GM18498 (cell line): ENCODE measurements around the gene KCNA1.
"Not testable (repeated sequence)": the region's sequence is repeated elsewhere in the genome, so short reads cannot be mapped to it uniquely, and the experiment has no call there.

Experiments used
- ATAC-seq: cut with Tn5 transposase; IDR thresholded peaks from one replicate; pipeline ENCODE4 v1.9.1; 2021; ENCODE audit warnings: mild to moderate bottlenecking, moderate library complexity; ENCODE audit not compliant: unreplicated experiment

Gene KCNA1

GRCh38 chr12:4909734-4910501, at the start of gene KCNA1:
Gene KCNA1, plus strand, starts transcription at chr12:4909905. Its CDS starts 1,474 bp downstream, at chr12:4911379.
- no peak for ATAC-seq

DNA sequence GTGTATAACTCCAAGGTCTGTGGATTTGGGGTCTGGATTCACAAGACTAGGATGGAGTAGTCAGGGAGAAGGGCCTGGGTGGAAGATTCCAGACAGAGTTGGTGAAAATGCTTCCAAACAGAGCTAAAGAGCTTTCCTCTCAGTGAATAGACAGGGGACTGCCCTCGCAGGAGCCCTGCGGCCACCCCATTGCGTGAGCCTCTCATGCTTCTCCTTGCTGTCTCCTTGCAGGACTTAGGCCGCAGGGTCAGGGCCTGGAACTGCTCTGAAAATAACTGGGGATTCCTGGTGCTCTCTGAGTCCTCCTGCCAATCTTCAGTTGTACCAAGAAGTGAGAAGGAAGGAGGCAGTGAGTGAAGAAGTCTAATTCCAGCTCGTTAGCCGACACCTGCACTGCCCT, 49.0 kb upstream of the KCNA1 start:
- no peak for ATAC-seq

- no peak for ATAC-seq
These were observed 46.9 kb upstream of the KCNA1 start for GRCh38 chr12:4862809-4863208.

DNA sequence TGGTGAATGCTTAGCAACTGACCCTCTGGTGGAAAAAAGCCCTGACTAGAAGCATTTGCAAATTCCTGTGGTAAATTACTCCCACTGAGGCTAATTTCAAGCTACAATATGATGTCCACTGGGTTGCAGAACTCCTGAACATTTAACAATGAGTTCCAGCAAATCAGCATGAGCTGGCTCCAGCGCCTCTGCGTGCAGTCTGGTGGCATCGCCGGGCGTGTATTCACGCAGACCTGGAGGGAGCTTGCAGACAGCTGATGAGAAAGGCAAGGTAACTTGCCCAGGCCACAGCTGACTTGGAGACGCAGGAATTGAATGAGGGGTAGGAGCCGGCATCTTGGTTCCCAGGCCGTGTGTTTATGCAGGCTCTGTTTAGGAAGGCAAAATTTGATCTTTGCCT, 45.1 kb upstream of the KCNA1 start:
- no peak for ATAC-seq

DNA sequence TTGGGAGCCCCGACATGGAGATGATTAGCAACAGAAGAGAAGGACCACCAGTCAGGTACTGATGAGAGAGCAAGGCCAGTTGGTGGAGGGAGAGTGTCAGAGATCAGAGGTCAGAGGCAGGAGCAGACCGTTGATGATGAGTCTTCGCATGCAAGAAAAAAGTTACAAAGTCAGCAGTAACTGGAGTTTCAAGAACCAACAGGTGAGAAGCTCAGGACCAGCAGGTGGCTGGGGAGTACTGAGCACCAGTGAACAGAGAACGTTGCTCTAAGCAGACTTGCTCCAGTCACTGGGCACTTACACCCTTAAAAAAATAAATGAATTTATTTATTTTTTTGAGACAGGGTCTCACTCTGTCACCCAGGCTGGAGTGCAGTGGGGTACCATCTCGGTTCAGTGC, 44.5 kb upstream of the KCNA1 start:
- ATAC-seq, result no peak

DNA sequence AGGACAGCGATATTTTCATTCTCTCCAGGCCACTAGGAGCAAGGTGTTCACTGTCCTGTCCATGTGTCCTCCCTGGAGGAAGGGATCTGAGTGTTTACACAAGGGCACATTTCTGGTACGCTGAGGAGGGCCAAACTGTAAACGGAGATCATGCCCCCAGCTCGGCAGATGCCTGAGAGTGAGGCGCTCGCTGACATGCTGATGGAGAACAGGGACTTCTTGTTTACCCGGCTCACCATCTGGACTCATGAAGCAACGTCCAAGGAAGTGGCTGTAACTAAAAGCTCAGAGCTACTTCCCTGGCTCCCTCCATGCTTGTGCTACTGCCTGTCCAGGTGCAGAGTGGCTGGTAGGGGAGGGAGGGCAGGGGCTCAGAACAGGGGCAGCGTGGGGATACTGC, 43.4 kb upstream of the KCNA1 start:
- no peak for ATAC-seq

DNA sequence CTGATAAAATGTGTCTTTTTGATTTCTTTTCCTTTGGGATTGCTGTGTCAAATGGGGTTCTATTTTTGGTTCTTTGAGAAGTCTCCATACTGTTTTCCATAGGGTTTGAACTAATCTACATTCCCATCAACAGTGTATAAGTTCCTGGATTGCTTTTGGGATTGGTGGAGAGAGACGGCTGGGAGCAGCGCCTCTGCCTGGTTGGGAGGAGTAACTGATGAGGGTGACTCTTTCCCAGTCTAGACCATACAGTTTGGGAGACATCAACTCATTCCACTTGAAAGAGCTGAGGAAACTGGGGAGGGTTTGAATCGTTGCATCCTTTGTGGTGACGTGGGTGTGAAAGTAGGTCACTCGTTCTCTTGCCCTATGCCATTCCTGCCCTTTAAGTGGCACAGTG, 42.3 kb upstream of the KCNA1 start:
- no peak for ATAC-seq

DNA sequence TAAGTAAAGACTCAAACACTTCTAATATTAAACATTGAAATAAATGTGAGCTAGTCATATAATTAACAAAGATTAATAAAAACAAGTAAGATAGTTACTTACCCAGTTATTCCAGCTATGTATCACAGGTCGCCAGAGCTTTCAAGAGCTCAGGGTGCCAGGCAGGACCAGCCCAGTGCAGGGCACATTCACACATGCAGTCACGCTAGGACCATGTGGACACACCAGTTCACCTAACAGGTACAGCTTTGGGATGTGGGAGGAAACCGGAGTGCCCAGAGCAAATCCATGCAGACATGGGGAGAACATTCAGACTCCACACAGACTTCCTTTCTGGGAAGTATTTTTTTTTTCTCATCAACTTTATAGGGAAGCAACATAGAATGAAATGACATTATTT, 39.3 kb upstream of the KCNA1 start:
- no peak for ATAC-seq

- no peak for ATAC-seq
These were observed 38.2 kb upstream of the KCNA1 start for GRCh38 chr12:4871514-4871913.

DNA sequence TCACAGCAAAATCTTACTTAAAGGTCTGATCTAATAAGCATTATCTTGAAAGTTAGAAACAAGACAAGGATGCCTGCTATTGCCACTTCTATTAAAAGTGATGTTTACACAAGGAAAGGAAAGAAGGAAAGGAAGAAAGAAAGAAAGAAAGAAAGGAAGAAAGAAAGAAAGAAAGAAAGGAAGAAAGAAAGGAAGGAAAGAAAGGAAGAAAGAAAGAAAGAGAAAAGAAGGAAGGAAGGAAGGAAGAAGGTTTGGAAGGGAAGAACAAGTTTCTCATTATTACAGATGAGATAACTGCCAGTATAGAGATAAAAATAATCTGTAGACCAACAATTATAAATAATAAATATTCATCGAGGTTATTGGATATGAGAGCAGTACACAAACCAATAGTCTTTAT, 35.8 kb upstream of the KCNA1 start:
- ATAC-seq, result no peak

DNA sequence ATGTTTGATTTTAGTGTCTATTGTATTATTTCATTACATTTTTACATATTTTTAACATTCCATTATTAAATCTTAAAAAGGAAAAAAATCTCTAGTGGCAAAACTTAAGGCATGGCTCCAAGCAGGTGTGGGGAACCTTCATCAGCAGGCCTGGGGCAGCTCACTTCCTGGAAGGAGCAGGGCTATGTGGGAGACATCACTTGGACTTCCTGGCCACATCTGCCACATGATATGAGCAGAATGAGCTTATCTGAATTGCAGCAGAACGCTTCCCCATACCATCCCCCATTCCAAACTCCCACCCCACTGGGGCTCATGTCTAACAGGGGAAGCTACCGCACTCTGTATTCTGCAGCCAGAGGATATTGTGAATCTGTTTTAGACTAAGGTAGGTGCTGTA, 35.0 kb upstream of the KCNA1 start:
- ATAC-seq, result no peak

DNA sequence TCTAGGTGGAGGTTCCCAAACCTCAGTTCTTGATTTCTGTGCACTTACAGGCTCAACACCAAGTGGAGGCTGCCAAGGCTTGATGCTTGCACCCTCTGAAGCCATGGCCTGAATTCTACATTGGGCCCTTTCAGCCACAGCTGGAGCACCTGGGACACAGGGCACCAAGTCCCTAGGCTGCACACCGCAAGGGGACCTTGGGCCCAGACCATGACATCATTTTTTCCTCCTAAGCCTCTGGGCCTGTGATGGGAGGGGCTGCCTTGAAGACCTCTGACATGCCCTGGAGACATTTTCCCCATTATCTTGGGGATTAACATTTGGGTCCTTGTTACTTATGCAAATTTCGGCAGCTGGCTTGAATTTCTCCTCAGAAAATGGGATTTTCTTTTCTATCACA, 30.2 kb upstream of the KCNA1 start:
- ATAC-seq, result not testable (repeated sequence)

DNA sequence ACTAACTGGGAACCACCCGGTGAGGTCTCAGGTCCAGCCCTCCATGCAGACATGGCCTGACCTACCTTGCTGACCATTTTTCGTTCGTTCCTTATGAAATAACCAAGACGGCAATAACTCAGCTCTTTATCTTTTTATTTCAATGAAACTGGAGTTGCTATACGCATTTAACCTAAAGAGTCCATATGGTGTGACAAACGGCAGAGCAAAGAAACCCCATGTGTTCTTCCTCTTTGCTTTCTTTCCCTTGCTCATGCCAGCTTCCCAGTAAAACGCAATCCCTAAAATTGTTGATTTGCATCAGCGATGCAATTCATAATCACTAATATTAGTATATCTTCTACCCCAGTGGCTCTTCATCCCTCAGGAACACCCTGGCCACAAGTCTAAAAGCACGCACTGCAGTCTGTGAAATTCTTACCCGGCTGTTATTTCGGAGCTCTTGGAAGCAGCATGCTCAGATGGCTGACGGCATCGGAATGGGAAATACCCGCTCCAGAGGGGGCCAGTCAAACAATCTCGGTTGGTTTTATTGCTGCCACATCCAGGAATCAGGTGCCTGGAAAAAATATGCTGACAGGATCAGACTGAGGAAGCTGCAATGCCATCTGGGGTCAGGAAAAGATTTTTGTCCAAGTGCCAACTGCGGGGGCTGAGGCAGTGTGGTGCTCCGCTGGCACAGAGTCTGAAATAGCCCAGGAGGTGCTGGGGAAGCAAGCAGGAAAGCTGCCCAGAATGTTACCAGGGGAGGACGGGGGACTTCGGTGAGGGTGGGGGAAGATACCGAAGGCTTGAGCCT, 28.2 kb upstream of the KCNA1 start:
- ATAC-seq, result no peak

DNA sequence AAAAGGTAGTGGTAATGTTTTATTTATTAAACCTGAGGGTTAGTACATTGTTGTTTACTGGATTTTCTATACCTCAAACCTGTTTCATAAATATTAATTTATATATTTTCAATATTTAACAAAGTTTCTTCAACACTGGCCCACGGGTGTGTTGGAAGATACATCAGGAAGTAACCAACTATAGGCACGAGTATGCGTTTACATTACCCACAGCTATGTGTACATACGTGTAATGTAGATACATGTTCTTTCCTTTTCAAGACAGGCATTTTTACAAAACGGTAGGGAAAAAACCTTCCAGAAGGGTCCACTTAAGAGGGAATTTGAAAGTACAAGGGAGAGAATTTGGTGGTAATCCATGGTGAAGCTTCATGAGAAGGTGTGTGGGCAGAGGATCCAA, 17.8 kb upstream of the KCNA1 start:
- ATAC-seq, result no peak

GRCh38 chr12:4892418-4892817, 17.3 kb upstream of the KCNA1 start:
- no peak for ATAC-seq

DNA sequence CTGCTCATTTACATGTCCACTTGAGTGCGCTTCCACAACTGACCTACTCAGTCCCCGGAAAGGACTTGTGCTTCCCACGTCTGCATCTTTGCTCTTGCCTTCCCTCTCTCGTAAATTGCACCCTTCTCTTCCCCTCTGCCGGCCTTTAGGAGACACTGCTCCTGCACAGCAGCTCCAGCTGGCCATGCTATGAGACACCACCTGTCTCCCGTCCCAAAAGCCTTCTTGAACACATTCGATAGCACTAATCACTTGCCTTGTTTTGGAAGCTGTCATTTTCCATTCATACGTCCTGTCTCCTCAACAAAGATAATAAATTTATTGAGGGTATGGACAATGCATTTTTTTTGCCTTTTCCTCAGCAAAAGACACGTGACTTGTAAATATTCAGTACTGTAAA, 15.7 kb upstream of the KCNA1 start:
- no peak for ATAC-seq

GRCh38 chr12:4899364-4899763, 10.3 kb upstream of the KCNA1 start:
- no peak for ATAC-seq

- no peak for ATAC-seq
These were observed 9.4 kb upstream of the KCNA1 start for GRCh38 chr12:4900327-4900726.

DNA sequence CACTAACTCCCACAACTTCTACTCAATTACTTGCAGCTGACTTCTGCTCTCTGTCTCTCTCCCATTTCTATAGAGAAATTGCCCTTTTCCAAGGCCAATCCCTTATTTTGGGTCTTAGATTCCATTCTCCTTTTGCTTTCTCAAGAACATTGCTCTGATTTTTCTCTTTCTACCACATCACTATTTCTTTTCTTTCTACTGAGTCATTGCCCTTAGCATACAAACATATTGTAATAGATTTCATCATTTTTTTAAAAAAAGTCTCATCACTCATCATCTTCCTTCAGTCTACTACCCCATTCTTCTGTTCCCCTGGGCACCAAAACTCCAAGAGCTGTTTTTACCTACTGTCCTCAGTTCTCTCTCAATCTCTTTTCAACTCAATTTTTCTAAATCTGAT, 4.4 kb upstream of the KCNA1 start:
- no peak for ATAC-seq

DNA sequence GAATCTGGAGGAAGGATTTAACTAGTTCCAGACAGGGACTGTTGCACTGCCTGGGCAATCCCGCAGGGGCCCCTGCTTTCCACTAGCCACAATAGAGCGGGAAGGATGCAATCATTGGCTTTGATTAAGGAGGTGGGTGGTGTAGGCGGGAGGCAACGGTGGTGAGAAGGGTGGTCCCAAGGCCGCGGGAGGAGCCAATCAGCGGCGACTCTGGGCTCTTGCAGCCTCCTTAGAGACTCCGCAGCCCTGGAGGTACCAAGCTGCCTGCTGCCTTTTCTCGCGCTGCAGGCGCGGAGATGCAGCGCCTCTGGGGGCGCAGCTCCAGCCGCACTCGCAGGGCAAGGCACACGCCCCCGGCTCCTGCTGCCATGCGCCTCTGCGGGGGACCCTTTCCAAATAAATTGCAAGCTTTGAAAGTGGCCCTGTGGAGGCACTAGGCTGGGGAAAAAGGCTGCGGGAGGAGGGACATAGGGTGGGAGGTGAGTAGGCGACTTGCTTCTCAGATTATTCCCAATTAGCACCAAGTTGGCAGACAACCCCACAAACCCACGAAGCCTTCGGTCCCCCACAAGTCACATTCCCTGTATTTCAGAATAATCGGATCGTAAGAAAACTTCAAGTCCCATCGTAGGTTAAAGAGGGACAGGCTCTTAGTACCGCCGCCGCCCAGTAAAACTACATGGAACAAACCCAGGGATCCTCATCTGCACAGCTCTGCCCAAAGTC, 858 bp upstream of the KCNA1 start:
- no peak for ATAC-seq

DNA sequence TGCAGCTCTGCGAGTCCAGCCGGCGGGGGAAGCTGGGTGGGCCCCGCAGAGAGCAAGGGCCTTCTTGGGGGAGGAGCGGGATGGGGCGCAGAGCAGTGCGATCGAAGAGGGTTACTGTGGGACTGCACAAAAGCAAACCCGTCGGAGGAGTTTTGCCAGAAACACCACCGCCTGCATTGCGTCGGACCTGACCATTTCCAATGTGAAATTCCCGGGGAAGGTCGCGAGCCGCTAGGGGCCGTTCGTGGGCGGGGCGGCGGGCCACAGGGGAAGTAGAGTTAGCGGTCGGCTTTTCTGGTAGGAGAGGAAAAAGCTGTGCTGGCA, 333 bp upstream of the KCNA1 start:
- ATAC-seq, result no peak
